IMR-90 (cell line): ENCODE measurements around the gene GPR82. TPM values are rescaled to one million over a fixed set of nuclear protein-coding genes. Genes with fewer than 3 reads are reported as not detected.

Experiments
- ATAC-seq: fragments of 200-7000 bp; cut with Tn5 transposase; 2 replicates; pipeline ENCODE4 v1.9.1; 2020; ENCODE audit warnings: low read depth, mild to moderate bottlenecking, moderate library complexity
- BruUV-seq: library from RNA; stranded (reverse); fragments of 400-500 nt; replicated peaks from 2 replicates; lab custom pipeline; 2021; lab: Mats Ljungman, UMichigan
- CTCF ChIA-PET: fragments of 300-600 bp; formaldehyde crosslinking; extraction: SDS; loops from one replicate; lab custom pipeline; 2021; ENCODE audit warnings: antibody characterized with exemption; lab: Yijun Ruan, JAX
- POLR2A ChIA-PET: fragments of 300-600 bp; sonication (Branson Sonifier 250); formaldehyde crosslinking; loops from one replicate; lab custom pipeline; 2022; ENCODE audit warnings: antibody characterized with exemption; ENCODE audit not compliant: unreplicated experiment; lab: Charles Lee
- DNase-seq: peaks from one replicate; pipeline ENCODE4 v3.0.0; 2013
- H2AFZ ChIP-seq: replicated peaks from 2 replicates; pipeline ENCODE3; 2013; ENCODE audit warnings: low read length, mild to moderate bottlenecking; ENCODE audit not compliant: poor library complexity
- H2AK5ac ChIP-seq: 2 replicates; pipeline ENCODE4 v1.6.1; 2013; ENCODE audit warnings: low read depth, low read length, inconsistent platforms
- H2AK9ac ChIP-seq: replicated peaks from 2 replicates; pipeline ENCODE3; 2013; ENCODE audit warnings: mild to moderate bottlenecking, low read depth, low read length, moderate library complexity; ENCODE audit not compliant: poor library complexity
- H2BK120ac ChIP-seq: 2 replicates; pipeline ENCODE4 v1.6.1; 2013; ENCODE audit warnings: low read depth, low read length, inconsistent platforms
- H2BK15ac ChIP-seq: 3 replicates; pipeline ENCODE4 v1.6.1; 2013; ENCODE audit warnings: low read depth, low read length, inconsistent platforms
- H2BK20ac ChIP-seq: 2 replicates; pipeline ENCODE4 v1.6.1; 2013; ENCODE audit warnings: low read depth, mild to moderate bottlenecking, inconsistent platforms, low read length, moderate library complexity
- H2BK5ac ChIP-seq: 2 replicates; pipeline ENCODE4 v1.6.1; 2013; ENCODE audit warnings: mild to moderate bottlenecking, low read depth, low read length, inconsistent platforms; ENCODE audit not compliant: poor library complexity, severe bottlenecking
- H3K14ac ChIP-seq: replicated peaks from 2 replicates; pipeline ENCODE4 v1.6.1; 2013; ENCODE audit warnings: low read depth, low read length, inconsistent platforms
- H3K18ac ChIP-seq: 2 replicates; pipeline ENCODE4 v1.6.1; 2013; ENCODE audit warnings: low read depth, low read length, control low read depth
- H3K23ac ChIP-seq: 2 replicates; pipeline ENCODE4 v1.6.1; 2013; ENCODE audit warnings: low read depth, low read length, inconsistent platforms
- H3K27ac ChIP-seq: 2 replicates; pipeline ENCODE4 v1.5.1; 2013; ENCODE audit warnings: mild to moderate bottlenecking, control low read depth, low read length; ENCODE audit not compliant: insufficient read depth
- H3K27me3 ChIP-seq: 2 replicates; pipeline ENCODE4 v1.6.1; 2013; ENCODE audit warnings: low read length; ENCODE audit not compliant: control insufficient read depth, insufficient read depth
- H3K36me3 ChIP-seq: 2 replicates; pipeline ENCODE4 v1.6.1; 2013; ENCODE audit warnings: low read length, mixed read lengths; ENCODE audit not compliant: control insufficient read depth, insufficient read depth
- H3K4ac ChIP-seq: 2 replicates; pipeline ENCODE4 v1.6.1; 2013; ENCODE audit warnings: low read depth, low read length, inconsistent platforms
- H3K4me1 ChIP-seq: 2 replicates; pipeline ENCODE4 v1.6.1; 2013; ENCODE audit warnings: low read length, mixed read lengths; ENCODE audit not compliant: control insufficient read depth, insufficient read depth
- H3K4me2 ChIP-seq: 2 replicates; pipeline ENCODE4 v1.6.1; 2013; ENCODE audit warnings: low read depth, mild to moderate bottlenecking, control low read depth, low read length, moderate library complexity
- H3K4me3 ChIP-seq: 2 replicates; pipeline ENCODE4 v1.5.1; 2013; ENCODE audit warnings: low read depth, mild to moderate bottlenecking, control low read depth, low read length, moderate library complexity; ENCODE audit not compliant: insufficient read depth
- H3K56ac ChIP-seq: 2 replicates; pipeline ENCODE4 v1.6.1; 2013; ENCODE audit warnings: low read length, inconsistent platforms; ENCODE audit not compliant: insufficient read depth; ENCODE audit errors: extremely low read depth
- H3K79me1 ChIP-seq, 2 experiments: 2 replicates each; pipeline ENCODE4 v1.6.1; 2013; ENCODE audit warnings: low read length in 2 of 2, inconsistent platforms in 1 of 2, low read depth in 1 of 2
- H3K9ac ChIP-seq: 2 replicates; pipeline ENCODE4 v1.6.1; 2013; ENCODE audit warnings: low read depth, low read length, control low read depth
- H3K9me1 ChIP-seq: 2 replicates; pipeline ENCODE4 v1.6.1; 2013; ENCODE audit warnings: low read length, inconsistent platforms; ENCODE audit not compliant: insufficient read depth
- H3K9me3 ChIP-seq: 2 replicates; pipeline ENCODE4 v1.6.1; 2013; ENCODE audit warnings: low read length; ENCODE audit not compliant: control insufficient read depth, insufficient read depth
- H4K20me1 ChIP-seq: 2 replicates; pipeline ENCODE4 v1.6.1; 2013; ENCODE audit warnings: low read length, inconsistent platforms; ENCODE audit not compliant: insufficient read depth
- H4K5ac ChIP-seq: 2 replicates; pipeline ENCODE4 v1.6.1; 2013; ENCODE audit warnings: mild to moderate bottlenecking, low read depth, low read length, control low read depth
- H4K8ac ChIP-seq, 2 experiments: 2 replicates each; pipeline ENCODE4 v1.6.1; 2013; ENCODE audit warnings: low read depth in 2 of 2, low read length in 2 of 2, control low read depth in 1 of 2, inconsistent platforms in 1 of 2
- H4K91ac ChIP-seq: 2 replicates; pipeline ENCODE4 v1.6.1; 2013; ENCODE audit warnings: low read depth, low read length, inconsistent platforms; ENCODE audit not compliant: insufficient read depth
- BHLHE40 ChIP-seq: fragments of 150-350 bp; IDR thresholded peaks from 2 replicates; pipeline ENCODE4 v1.6.1; 2016; ENCODE audit warnings: mild to moderate bottlenecking, low read depth, low read length
- CEBPB ChIP-seq: IDR thresholded peaks from 2 replicates; pipeline ENCODE4 v1.6.1; 2012; ENCODE audit warnings: low read depth, low read length, improper control_type of control experiment
- CHD1 ChIP-seq: IDR thresholded peaks from 2 replicates; pipeline ENCODE4 v1.6.1; 2012; ENCODE audit warnings: low read depth, low read length, improper control_type of control experiment
- FOS ChIP-seq: fragments of 150-350 bp; IDR thresholded peaks from 2 replicates; pipeline ENCODE4 v1.6.1; 2016; ENCODE audit warnings: low read depth, low read length
- MAFK ChIP-seq: IDR thresholded peaks from 2 replicates; pipeline ENCODE4 v1.6.1; 2012; ENCODE audit warnings: low read depth, low read length, improper control_type of control experiment
- MAZ ChIP-seq: IDR thresholded peaks from 2 replicates; pipeline ENCODE4 v1.6.1; 2012; ENCODE audit warnings: low read depth, mild to moderate bottlenecking, low read length, improper control_type of control experiment, moderate library complexity, borderline replicate concordance
- MXI1 ChIP-seq: IDR thresholded peaks from 2 replicates; pipeline ENCODE4 v1.6.1; 2012; ENCODE audit warnings: low read depth, mild to moderate bottlenecking, low read length, moderate library complexity, borderline replicate concordance
- NFE2L2 ChIP-seq: fragments of 150-350 bp; IDR thresholded peaks from 2 replicates; pipeline ENCODE4 v1.6.1; 2016; ENCODE audit warnings: low read depth, mild to moderate bottlenecking, low read length
- POLR2A ChIP-seq: IDR thresholded peaks from 2 replicates; pipeline ENCODE4 v1.6.1; 2012; ENCODE audit warnings: mild to moderate bottlenecking, low read depth, low read length
- RAD21 ChIP-seq: IDR thresholded peaks from 2 replicates; pipeline ENCODE4 v1.6.1; 2012; ENCODE audit warnings: low read length, improper control_type of control experiment
- RCOR1 ChIP-seq: IDR thresholded peaks from 2 replicates; pipeline ENCODE4 v1.6.1; 2012; ENCODE audit warnings: mild to moderate bottlenecking, low read length, improper control_type of control experiment; ENCODE audit not compliant: insufficient replicate concordance
- RFX5 ChIP-seq: IDR thresholded peaks from 2 replicates; pipeline ENCODE4 v1.8.0; 2012; ENCODE audit warnings: low read depth, mild to moderate bottlenecking, low read length, moderate library complexity
- SMC3 ChIP-seq: fragments of 150-350 bp; IDR thresholded peaks from 2 replicates; pipeline ENCODE4 v1.6.1; 2016; ENCODE audit warnings: low read depth, mild to moderate bottlenecking, antibody characterized with exemption, low read length, moderate library complexity
- USF2 ChIP-seq: fragments of 150-350 bp; IDR thresholded peaks from 2 replicates; pipeline ENCODE4 v1.6.1; 2017; ENCODE audit warnings: mild to moderate bottlenecking, antibody characterized with exemption, low read length, low read depth
- WGBS, 2 experiments: methylation state at CpG; one replicate each; pipeline versions ENCODE4 v1.1.5 to v1.1.7; 2013; ENCODE audit warnings: missing lambda C conversion rate in 2 of 2; ENCODE audit not compliant: insufficient read length in 1 of 2; ENCODE audit errors: extremely low coverage in 2 of 2; 5-methylcytosine and 5-hydroxymethylcytosine counted together
- dilution Hi-C: fragments of 300-500 bp; cut with HindIII; formaldehyde crosslinking; loops from one replicate; pipeline ENCODE4 v1.14.3; 2018; ENCODE audit warnings: low sequenced_read_pairs; ENCODE audit not compliant: unreplicated experiment
- in situ Hi-C: fragments of 300-500 bp; cut with MboI; formaldehyde crosslinking; loops from 3 replicates; pipeline ENCODE4 v1.14.3; 2019; ENCODE audit warnings: low sequenced_read_pairs, inconsistent platforms, mixed read lengths
- intact Hi-C: fragments of 100-400 bp; cut with micrococcal nuclease; formaldehyde crosslinking; loops from 2 replicates; pipeline ENCODE4 v1.10.0; 2022
- polyA plus RNA-seq, 3 experiments: library from polyadenylated mRNA; depleted of rRNA; stranded (reverse); fragments of >200 nt; gene quantifications; 2 replicates each; pipeline ENCODE4 v1.2.3, GENCODE V29; 2012; ENCODE audit warnings: low replicate concordance in 1 of 3
- total RNA-seq: library from RNA; depleted of rRNA; stranded (reverse); fragments of >200 nt; gene quantifications from 2 replicates; pipeline ENCODE4 v1.2.3, GENCODE V29; 2012
- TF ChIP-seq, protein P1 (sequence below): fragments of 150-350 bp; IDR thresholded peaks from 2 replicates; pipeline ENCODE4 v1.6.1; 2016; ENCODE audit warnings: low read depth, mild to moderate bottlenecking, low read length, moderate library complexity, borderline replicate concordance

GPR82 gene
- total and polyA plus RNA-seq, 2 of the 4 experiments (the other 2 are of a cell fraction) = not detected

DNA sequence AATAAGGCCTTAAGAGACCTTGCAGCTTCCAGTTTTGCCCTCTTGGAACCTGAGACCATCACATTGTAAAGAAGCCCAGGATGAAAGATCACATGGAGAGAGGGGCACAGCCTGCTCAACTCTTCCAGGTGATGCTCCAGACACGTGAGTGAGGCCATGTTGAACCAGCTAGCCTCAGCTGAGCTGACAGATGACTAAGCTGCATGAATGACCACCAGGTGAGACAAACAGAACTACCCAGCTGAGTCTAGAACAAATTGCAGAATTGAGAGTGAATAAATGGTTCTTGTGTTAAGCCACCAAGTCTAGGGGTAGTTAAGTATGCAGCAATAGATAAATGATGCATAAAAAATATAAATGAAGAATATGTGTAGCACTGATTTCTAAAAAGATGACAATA lies 16.8 kb upstream of the GPR82 start:
- Histone ChIP-seq H3K9me3 (no peaks in the 10 kb centered on the region), H3K23ac (no peak overlapping the region), H3K4me3 (no peak overlapping the region), H2BK120ac (no peak overlapping the region), H2AK9ac (no peak overlapping the region), H3K4ac (no peak overlapping the region), H4K5ac (no peak overlapping the region), H2BK15ac (no peak overlapping the region), H2AFZ (no peak overlapping the region), H2BK20ac (no peak overlapping the region), H3K27me3 (peaks cover 2% of the 10 kb centered on the region; the same call in 1 of the 2 replicates), H3K56ac (no peak overlapping the region), H4K91ac (no peak overlapping the region), H3K18ac (no peak overlapping the region), H3K4me1 (no peaks in the 10 kb centered on the region), H4K8ac (no peak overlapping the region), H3K9ac (no peak overlapping the region), H3K27ac (no peak overlapping the region), H3K9me1 (no peaks in the 10 kb centered on the region), H3K36me3 (no peaks in the 10 kb centered on the region), H3K4me2 (no peak overlapping the region), H2AK5ac (no peak overlapping the region), H3K79me1 (no peaks in the 10 kb centered on the region; a peak in 1 of 4 replicates), H2BK5ac (no peak overlapping the region), H3K14ac (no peak overlapping the region), H4K20me1 (no peaks in the 10 kb centered on the region)
- ChIA-PET CTCF (no interaction called here), POLR2A (no interaction called here)
- ATAC-seq (no peak), DNase-seq (no peak)
- WGBS, 2 experiments = no CpG with 5 or more reads among the region's 1 CpG
- dilution Hi-C loops = no loop called here
- BruUV-seq = no TSS peak
- intact Hi-C loops = no loop called here
- TF ChIP-seq MAFK (no peak), NFE2L2 (no peak), MAZ (no peak), CEBPB (no peak), SMC3 (no peak), RFX5 (no peak), MXI1 (no peak), POLR2A (no peak), RCOR1 (no peak), USF2 (no peak), FOS (no peak), CHD1 (no peak), RAD21 (no peak), BHLHE40 (no peak)
- TF ChIP-seq, protein P1, sequence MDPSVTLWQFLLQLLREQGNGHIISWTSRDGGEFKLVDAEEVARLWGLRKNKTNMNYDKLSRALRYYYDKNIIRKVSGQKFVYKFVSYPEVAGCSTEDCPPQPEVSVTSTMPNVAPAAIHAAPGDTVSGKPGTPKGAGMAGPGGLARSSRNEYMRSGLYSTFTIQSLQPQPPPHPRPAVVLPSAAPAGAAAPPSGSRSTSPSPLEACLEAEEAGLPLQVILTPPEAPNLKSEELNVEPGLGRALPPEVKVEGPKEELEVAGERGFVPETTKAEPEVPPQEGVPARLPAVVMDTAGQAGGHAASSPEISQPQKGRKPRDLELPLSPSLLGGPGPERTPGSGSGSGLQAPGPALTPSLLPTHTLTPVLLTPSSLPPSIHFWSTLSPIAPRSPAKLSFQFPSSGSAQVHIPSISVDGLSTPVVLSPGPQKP = no peak
- in situ Hi-C loops = no loop called here
